NCI-H446 treated with DMSO at 0.1 percent for 48 hours (cell line): Measurements from ENCODE around the gene ALG11.

Experiments used
- DNase-seq: peaks from one replicate; lab custom pipeline; 2025; lab: John Stamatoyannopoulos, UW

The ALG11 gene

GRCh38 chr13:51997641-51998330 lies 14.4 kb upstream of the ALG11 start:
- DNase-seq, result no peak

GRCh38 chr13:51998723-51999509 lies 13.3 kb upstream of the ALG11 start:
- no peak for DNase-seq

GRCh38 chr13:51999510-51999911 lies 12.7 kb upstream of the ALG11 start:
- DNase-seq, result no peak

GRCh38 chr13:51999921-52000320 lies 12.3 kb upstream of the ALG11 start:
- DNase-seq, result no peak

- peak; percentile 19 for DNase-seq
Measured at GRCh38 chr13:52001120-52001731, 11.0 kb upstream of the ALG11 start.

- DNase-seq, result no peak
Measured at GRCh38 chr13:52002361-52002760, 9.8 kb upstream of the ALG11 start.

- DNase-seq, result no peak
Measured at GRCh38 chr13:52003541-52003940, 8.7 kb upstream of the ALG11 start.

- DNase-seq, result no peak
Measured at GRCh38 chr13:52004511-52005170, 7.6 kb upstream of the ALG11 start.

GRCh38 chr13:52005841-52006522 lies 6.2 kb upstream of the ALG11 start:
- DNase-seq, result no peak

GRCh38 chr13:52006523-52007245 lies 5.5 kb upstream of the ALG11 start:
- no peak for DNase-seq

GRCh38 chr13:52009946-52010345 lies 2.3 kb upstream of the ALG11 start:
- DNase-seq, result no peak

- DNase-seq, result no peak
Measured at GRCh38 chr13:52010890-52011631, 1.1 kb upstream of the ALG11 start, which contains the start of gene ATP7B. Gene ATP7B, minus strand, starts transcription at chr13:52011450. Its CDS starts 113 bp downstream, at chr13:52011337.

- DNase-seq, result no peak
Measured at GRCh38 chr13:52012512-52012836, 276 bp downstream of the ALG11 start.

- no peak for DNase-seq
Measured at GRCh38 chr13:52016296-52016695, 4.1 kb downstream of the ALG11 start.

GRCh38 chr13:52020191-52020590 lies 8.0 kb downstream of the ALG11 start:
- DNase-seq, result no peak

GRCh38 chr13:52022356-52022755 lies 10.2 kb downstream of the ALG11 start:
- DNase-seq, result no peak

GRCh38 chr13:52024481-52024880 lies 12.3 kb downstream of the ALG11 start, which contains the start of gene UTP14C:
Gene UTP14C, plus strand, starts transcription at chr13:52024691. Its CDS starts 4,114 bp downstream, at chr13:52028805.
- no peak for DNase-seq

GRCh38 chr13:52025475-52026245 lies 13.5 kb downstream of the ALG11 start:
- no peak for DNase-seq

- no peak for DNase-seq
Measured at GRCh38 chr13:52026246-52026626, 14.0 kb downstream of the ALG11 start.

- DNase-seq, result no peak
Measured at GRCh38 chr13:52027832-52028231, 15.6 kb downstream of the ALG11 start.
